Neural cell (in vitro differentiated cells): ENCODE measurements around the gene BTK.

Source experiments
- CTCF ChIP-seq: fragments of 450-650 bp; IDR thresholded peaks from 2 replicates; pipeline ENCODE4 v1.5.1; 2014; ENCODE audit warnings: antibody characterized with exemption, mild to moderate bottlenecking, moderate library complexity; ENCODE audit not compliant: poor library complexity, severe bottlenecking
- EZH2 ChIP-seq: fragments of 200-600, 300-800 bp; shearing (Covaris generic), sonication (generic); IDR thresholded peaks from 2 replicates; pipeline ENCODE4 v1.6.1; 2014; ENCODE audit warnings: antibody characterized with exemption, low read length, borderline replicate concordance, mild to moderate bottlenecking; ENCODE audit not compliant: insufficient read depth, poor library complexity, severe bottlenecking
- RAD21 ChIP-seq: fragments of 450-650 bp; conservative IDR thresholded peaks from 2 replicates; pipeline ENCODE4 v1.6.1; 2014; ENCODE audit warnings: antibody characterized with exemption, mild to moderate bottlenecking, moderate library complexity

DNA sequence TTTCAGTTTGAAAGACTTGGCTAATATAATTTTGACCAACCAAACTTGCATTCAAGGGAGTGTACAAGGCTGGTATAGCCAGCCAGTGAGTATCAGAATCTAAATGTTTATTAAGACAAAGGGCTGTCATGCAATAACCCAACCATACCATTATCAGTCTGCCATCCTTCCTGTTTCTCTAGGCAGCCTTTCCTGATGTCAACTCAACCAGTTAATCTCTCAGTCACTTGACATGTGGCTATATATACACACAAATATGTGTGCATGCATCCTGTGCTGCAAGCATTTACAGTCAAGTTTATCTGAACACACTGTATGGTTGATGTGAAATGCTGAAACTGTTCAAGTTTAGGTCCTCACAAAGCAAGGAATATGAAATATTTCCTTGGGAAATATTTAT is 17.2 kb downstream of the BTK start:
- TF ChIP-seq CTCF (no peak), RAD21 (no peak), EZH2 (no peak)
